DMS53 (cell line): Measurements from ENCODE around the gene VAT1L.
A peak's percentile ranks its signal among the peaks of the same experiment; 100 is the strongest.

Source experiments
- DNase-seq: peaks from one replicate; lab custom pipeline; 2025; lab: John Stamatoyannopoulos, UW

VAT1L gene

GRCh38 chr16:77782694-77783093 is 5.7 kb upstream of the VAT1L start:
- DNase-seq: no peak

GRCh38 chr16:77784441-77785372 is 3.7 kb upstream of the VAT1L start:
- DNase-seq: peak; percentile 8

GRCh38 chr16:77785373-77785764 is 3.0 kb upstream of the VAT1L start:
- DNase-seq: no peak

GRCh38 chr16:77786186-77786847 is 2.0 kb upstream of the VAT1L start:
- DNase-seq: no peak

GRCh38 chr16:77787452-77787851 is 912 bp upstream of the VAT1L start:
- DNase-seq: no peak

- DNase-seq: no peak
Measured at GRCh38 chr16:77789085-77790008, 983 bp downstream of the VAT1L start.

GRCh38 chr16:77790009-77790372 is 1.6 kb downstream of the VAT1L start:
- DNase-seq: no peak

GRCh38 chr16:77790912-77791311 is 2.5 kb downstream of the VAT1L start:
- DNase-seq: no peak

GRCh38 chr16:77793417-77793816 is 5.1 kb downstream of the VAT1L start:
- no peak for DNase-seq

- no peak for DNase-seq
Measured at GRCh38 chr16:77794586-77794985, 6.2 kb downstream of the VAT1L start.

GRCh38 chr16:77801817-77802216 is 13.5 kb downstream of the VAT1L start:
- no peak for DNase-seq

GRCh38 chr16:77805398-77805797 is 17.0 kb downstream of the VAT1L start:
- DNase-seq: no peak

- DNase-seq: no peak
Measured at GRCh38 chr16:77807021-77807420, 18.7 kb downstream of the VAT1L start.

GRCh38 chr16:77812856-77813500 is 24.6 kb downstream of the VAT1L start:
- DNase-seq: no peak

GRCh38 chr16:77816293-77816692 is 27.9 kb downstream of the VAT1L start:
- no peak for DNase-seq

- no peak for DNase-seq
Measured at GRCh38 chr16:77820340-77820739, 32.0 kb downstream of the VAT1L start.

- no peak for DNase-seq
Measured at GRCh38 chr16:77822661-77823060, 34.3 kb downstream of the VAT1L start.

- no peak for DNase-seq
Measured at GRCh38 chr16:77823067-77823466, 34.7 kb downstream of the VAT1L start.

GRCh38 chr16:77825196-77825595 is 36.8 kb downstream of the VAT1L start:
- no peak for DNase-seq

GRCh38 chr16:77827032-77827431 is 38.7 kb downstream of the VAT1L start:
- no peak for DNase-seq

- no peak for DNase-seq
Measured at GRCh38 chr16:77833921-77834634, 45.7 kb downstream of the VAT1L start.
